Dermis blood vessel endothelial cell (primary cell): Measurements from ENCODE around the gene ERVK3-1. TPM values are rescaled to one million over a fixed set of nuclear protein-coding genes. Genes with fewer than 3 reads are reported as not detected.
A peak's percentile ranks its signal among the peaks of the same experiment; 100 is the strongest.
"Not testable (repeated sequence)": the region's sequence is repeated elsewhere in the genome, so short reads cannot be mapped to it uniquely, and the experiment has no call there.

ENCODE experiments used
- DNase-seq: peaks from one replicate; pipeline ENCODE4 v3.0.0; 2010
- total RNA-seq: library from RNA; depleted of rRNA; stranded (reverse); fragments of >200 nt; gene quantifications from 2 replicates; pipeline ENCODE4 v1.2.3, GENCODE V29; 2014

The ERVK3-1 gene
- total RNA-seq, 1 donor from 2014 or later: 31.8 TPM

GRCh38 chr19:58346961-58347929 is 42.1 kb downstream of the ERVK3-1 start:
- DNase-seq: peak; percentile 13

- DNase-seq: not testable (repeated sequence)
These were observed 42.9 kb downstream of the ERVK3-1 start for GRCh38 chr19:58348080-58348479.

DNA sequence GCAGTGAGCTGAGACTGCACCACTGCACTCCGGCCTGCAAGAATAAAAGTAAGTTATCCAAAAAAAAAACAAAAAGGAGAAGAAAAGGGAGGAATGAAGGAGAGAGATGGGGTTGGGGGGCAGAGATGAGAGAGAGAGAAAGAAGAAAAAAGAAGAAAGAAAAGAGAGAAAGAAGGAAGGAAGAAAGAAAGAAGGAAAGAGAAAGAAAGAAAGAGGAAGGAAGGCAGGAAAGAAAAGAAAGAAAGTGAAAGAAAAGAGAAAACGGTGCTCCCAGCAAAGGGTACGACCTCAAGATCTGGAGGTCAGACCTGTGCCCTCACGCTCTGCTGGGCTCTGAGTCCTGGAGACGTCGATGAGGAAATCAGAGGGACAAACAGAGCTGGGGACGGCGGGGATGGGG is 44.4 kb downstream of the ERVK3-1 start:
- DNase-seq: no peak

- peak; percentile 41 for DNase-seq
These were observed 45.1 kb downstream of the ERVK3-1 start for GRCh38 chr19:58350001-58350861.

GRCh38 chr19:58350871-58351557 is 45.8 kb downstream of the ERVK3-1 start:
- no peak for DNase-seq

DNA sequence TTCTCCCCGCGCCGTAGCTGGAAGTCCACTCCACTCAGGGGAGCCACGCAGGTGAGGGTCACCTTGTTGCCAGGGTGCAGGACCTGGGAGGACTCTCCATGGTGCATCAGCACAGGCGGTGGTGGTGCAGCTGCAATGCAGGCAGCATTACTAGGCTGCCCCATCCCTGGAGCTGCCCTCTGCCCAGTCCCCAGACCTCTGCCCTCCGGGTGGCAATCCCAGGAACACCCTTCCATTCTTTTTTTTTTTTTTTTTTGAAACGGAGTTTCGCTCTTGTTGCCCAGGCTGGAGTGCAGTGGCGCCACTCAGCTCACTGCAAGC is 46.3 kb downstream of the ERVK3-1 start:
- DNase-seq: no peak

DNA sequence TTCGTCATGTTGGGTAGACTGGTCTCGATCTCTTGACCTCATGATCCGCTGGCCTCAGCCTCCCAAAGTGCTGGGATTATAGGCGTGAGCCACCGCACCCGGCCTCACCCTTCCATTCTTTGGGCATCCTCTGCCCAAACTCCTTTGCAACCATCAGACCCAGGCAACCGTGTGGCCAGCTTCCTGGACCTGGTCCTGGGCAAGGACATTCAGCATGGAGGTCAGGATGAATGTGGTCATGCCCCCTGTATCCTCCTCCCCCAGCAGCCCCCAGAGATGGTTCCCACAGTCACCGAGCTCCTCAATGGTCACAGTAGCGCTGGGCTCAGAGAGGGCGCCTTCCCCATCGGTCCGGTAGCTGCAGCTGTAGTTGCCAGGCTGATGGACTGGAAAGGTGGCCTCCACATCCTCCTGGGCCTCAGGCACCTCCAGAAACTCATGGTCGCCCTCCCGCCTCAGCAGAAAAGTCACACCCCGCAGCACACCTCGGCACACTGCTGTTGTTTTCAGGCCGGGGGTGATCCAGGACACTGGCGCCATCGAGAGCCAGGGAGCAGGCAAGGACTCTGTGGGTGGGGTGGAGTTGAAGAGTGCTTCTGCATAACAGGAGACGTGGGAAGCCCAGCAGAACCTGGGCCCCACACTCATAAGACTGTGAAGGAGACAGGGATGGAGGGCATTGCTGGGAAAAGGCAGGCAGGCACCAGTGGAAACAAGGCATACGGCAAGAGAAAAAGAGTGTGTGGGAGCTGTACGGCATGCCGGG is 47.0 kb downstream of the ERVK3-1 start:
- DNase-seq: no peak

DNA sequence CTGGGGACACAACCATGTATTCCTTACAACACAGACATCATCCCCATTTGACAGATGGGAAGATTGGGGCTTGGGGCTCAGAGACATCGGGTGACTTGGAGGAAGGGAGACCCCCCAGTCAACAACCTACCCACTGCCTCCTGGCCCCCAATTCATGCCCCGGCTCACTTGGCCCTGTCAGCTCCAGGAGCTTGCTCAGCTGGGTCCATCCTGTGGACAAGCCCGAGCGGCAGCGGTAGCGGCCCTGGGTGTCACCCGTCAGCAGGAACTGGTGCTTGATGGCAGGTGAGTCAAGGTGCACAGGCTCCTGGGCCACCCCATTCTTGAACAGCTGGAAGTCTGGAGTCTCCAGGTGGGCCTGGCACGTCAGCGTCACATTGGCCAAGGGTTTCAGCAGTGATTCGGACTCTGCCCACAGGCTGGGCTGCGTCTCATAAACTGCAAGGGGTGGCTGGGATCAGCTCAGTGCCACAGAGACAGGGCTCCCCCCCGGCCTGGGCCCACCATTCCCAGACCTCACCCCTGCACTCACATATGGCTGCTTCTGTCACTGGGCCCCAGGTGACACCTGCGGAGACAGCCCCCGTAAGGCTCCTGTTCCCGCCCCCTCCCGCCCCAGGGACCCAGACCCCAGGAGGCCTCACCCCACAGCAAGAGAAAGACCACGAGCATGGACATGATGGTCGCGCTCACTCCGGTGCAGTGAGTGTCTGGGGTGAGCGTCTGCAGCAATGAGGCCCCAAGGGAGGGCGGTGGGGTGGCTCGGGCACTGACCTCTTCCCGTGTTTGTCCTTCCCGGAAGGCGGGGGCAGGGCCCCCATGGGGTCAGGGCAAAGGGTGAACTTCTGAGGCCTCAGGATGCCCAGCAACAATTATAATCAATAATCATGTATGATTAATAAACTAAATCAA is 47.8 kb downstream of the ERVK3-1 start, which contains the start of gene A1BG:
A1BG (minus strand) TSS at position 733 of the 912 bp plus-strand sequence; CDS start at position 678, 55 bp downstream.
- DNase-seq: no peak

GRCh38 chr19:58353717-58354477 is 48.7 kb downstream of the ERVK3-1 start:
- DNase-seq: no peak

- DNase-seq: no peak
These were observed 49.4 kb downstream of the ERVK3-1 start for GRCh38 chr19:58354478-58355030.

GRCh38 chr19:58355215-58355796 is 50.1 kb downstream of the ERVK3-1 start:
- no peak for DNase-seq

GRCh38 chr19:58355908-58356765 is 51.0 kb downstream of the ERVK3-1 start:
- DNase-seq: peak; percentile 53

GRCh38 chr19:58356766-58357480 is 51.7 kb downstream of the ERVK3-1 start:
- DNase-seq: no peak

DNA sequence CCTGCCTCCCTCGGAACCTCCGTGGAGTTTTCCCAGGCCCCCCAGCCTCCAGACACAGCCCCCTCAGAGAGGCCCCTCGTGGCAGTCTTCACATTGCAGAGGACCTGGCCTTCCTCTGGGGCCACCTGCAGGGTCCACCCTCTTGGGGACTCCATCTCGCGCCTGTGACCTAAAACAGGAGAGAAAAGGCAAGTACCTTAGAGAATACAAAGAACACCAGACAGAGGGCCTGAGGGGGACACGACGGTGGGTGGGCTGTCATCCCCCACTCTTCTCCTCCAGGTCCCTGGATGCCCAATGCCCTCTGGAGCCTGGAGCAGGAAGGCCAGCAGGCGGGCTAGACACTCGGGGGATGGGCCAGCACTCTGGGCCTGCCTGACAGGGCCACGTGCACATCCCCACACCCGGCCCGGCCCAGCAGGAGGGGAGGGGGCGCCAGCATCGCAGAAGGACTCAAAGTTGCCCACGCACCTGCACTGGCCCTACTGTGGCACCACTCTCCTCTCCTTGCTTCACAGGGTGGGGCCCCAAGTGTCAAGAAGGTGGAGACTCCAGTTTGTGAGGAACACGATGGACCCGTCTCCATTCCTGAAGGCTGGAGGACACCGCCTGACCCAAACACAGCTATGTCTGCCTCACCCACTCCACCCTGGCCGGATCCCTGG is 52.4 kb downstream of the ERVK3-1 start:
- no peak for DNase-seq

DNA sequence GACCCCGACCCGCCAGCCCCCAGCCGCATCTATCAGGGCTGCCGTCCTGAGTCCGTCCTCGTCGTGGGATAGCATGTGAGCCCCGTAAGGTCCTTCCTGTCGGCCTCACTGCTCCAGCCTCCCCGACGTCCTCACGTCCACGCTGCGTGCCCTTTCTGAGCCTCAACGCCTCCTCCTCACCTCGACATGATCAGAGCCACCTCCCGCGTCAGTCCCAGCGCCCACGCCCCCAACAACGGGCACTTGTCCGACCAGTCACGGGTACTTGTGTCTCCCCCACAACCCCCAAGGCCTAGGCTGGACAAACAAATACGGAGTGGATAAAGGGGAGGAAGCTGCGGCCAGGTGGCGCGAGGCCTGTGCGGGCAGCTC is 56.7 kb downstream of the ERVK3-1 start:
- DNase-seq: peak; percentile 69

GRCh38 chr19:58362272-58362994 is 57.3 kb downstream of the ERVK3-1 start, which contains the start of gene ZNF497:
Gene ZNF497, minus strand, starts transcription at chr19:58362751. Its CDS starts 5,116 bp downstream, at chr19:58357635.
- DNase-seq: peak; percentile 98
